ENCODE measurements around the gene EEF2K. TPM values are rescaled to one million over a fixed set of nuclear protein-coding genes. Genes with fewer than 3 reads are reported as not detected.

EEF2K gene
- total RNA-seq, 1 experiment from 2014 or later = 17.5 TPM

- H3K4me1 ChIP-seq = no peaks in the 10 kb centered on the region
- H3K27me3 ChIP-seq (replicated peaks; ENCODE audit: control insufficient read depth, insufficient read depth, low read length) = no peaks in the 10 kb centered on the region
- BruUV-seq (replicated peaks) = no TSS peak
- H3K36me3 ChIP-seq (ENCODE audit: control insufficient read depth, insufficient read depth, low read length) = no peaks in the 10 kb centered on the region
- Mint-ChIP-seq H3K36me3 (ENCODE audit: insufficient read depth, unreplicated experiment) (no peaks in the 10 kb centered on the region), H3K9me3 (ENCODE audit: unreplicated experiment) (no peaks in the 10 kb centered on the region), H3K27ac (ENCODE audit: unreplicated experiment) (no peak overlapping the region), H3K4me3 (ENCODE audit: unreplicated experiment) (no peak overlapping the region), H3K27me3 (ENCODE audit: insufficient read depth, unreplicated experiment) (no peaks in the 10 kb centered on the region), H3K4me1 (ENCODE audit: low read depth, unreplicated experiment) (no peaks in the 10 kb centered on the region)
- intact Hi-C loops (cut with micrococcal nuclease; ENCODE audit: unreplicated experiment) = no loop called here
- no peak for TF ChIP-seq CTCF (IDR thresholded peaks at IDR 0.05; ENCODE audit: insufficient read depth in 1 of 2, low read depth in 1 of 2, low read length in 1 of 2, severe bottlenecking in 1 of 2, unreplicated experiment in 1 of 2)
- H3K9me3 ChIP-seq = no peaks in the 10 kb centered on the region
- H3K4me3 ChIP-seq (ENCODE audit: low read depth, low read length) = no peak overlapping the region
- ChIA-PET CTCF (interaction anchor here (0.8 to 1.0 kb wide), 2 partner anchors 29 to 107 kb away, joined by 3 to 5 read pairs; no protein-coding TSS in a partner anchor), POLR2A (no interaction called here)
- no peak for DNase-seq
Measured at GRCh38 chr16:22184615-22184968, 21.5 kb upstream of the EEF2K start.

- no peaks in the 10 kb centered on the region for H3K4me1 Mint-ChIP-seq (ENCODE audit: low read depth, unreplicated experiment)
- POLR2A ChIA-PET = no interaction called here
Measured at GRCh38 chr16:22186517-22186916, 19.6 kb upstream of the EEF2K start.

GRCh38 chr16:22188267-22188594 lies 17.8 kb upstream of the EEF2K start:
- H3K4me1 Mint-ChIP-seq (ENCODE audit: low read depth, unreplicated experiment) = no peaks in the 10 kb centered on the region
- ChIA-PET CTCF (interaction anchor here (0.5 to 2.0 kb wide), 18 partner anchors 10 to 477 kb away, joined by 3 to 35 read pairs (median 4); partner anchors contain the start of gene MOSMO), POLR2A (no interaction called here)
- no peak for TF ChIP-seq CTCF (IDR thresholded peaks at IDR 0.05; ENCODE audit: insufficient read depth in 1 of 2, low read depth in 1 of 2, low read length in 1 of 2, severe bottlenecking in 1 of 2, unreplicated experiment in 1 of 2)
- H3K27ac Mint-ChIP-seq (ENCODE audit: unreplicated experiment) = no peak overlapping the region
- H3K9me3 Mint-ChIP-seq (ENCODE audit: unreplicated experiment) = no peaks in the 10 kb centered on the region
- H3K36me3 Mint-ChIP-seq (ENCODE audit: insufficient read depth, unreplicated experiment) = peaks cover 6% of the 10 kb centered on the region
- no peaks in the 10 kb centered on the region for H3K27me3 Mint-ChIP-seq (ENCODE audit: insufficient read depth, unreplicated experiment)
- Histone ChIP-seq H3K9me3 (no peaks in the 10 kb centered on the region), H3K4me3 (ENCODE audit: low read depth, low read length) (no peak overlapping the region), H3K27me3 (replicated peaks; ENCODE audit: control insufficient read depth, insufficient read depth, low read length) (no peaks in the 10 kb centered on the region), H3K36me3 (ENCODE audit: control insufficient read depth, insufficient read depth, low read length) (no peaks in the 10 kb centered on the region), H3K4me1 (peaks cover 3% of the 10 kb centered on the region; the same call in 1 of the 2 replicates)
- H3K4me3 Mint-ChIP-seq (ENCODE audit: unreplicated experiment) = no peak overlapping the region
- BruUV-seq (replicated peaks) = no TSS peak
- intact Hi-C loops (cut with micrococcal nuclease; ENCODE audit: unreplicated experiment) = loop anchor here (1.0 to 5.0 kb wide), 5 partner anchors 46 to 187 kb away; partner anchors contain the start of gene PDZD9
- DNase-seq = no peak

More at GRCh38 chr16:22186517-22186916, 19.6 kb upstream of the EEF2K start:
- H3K36me3 Mint-ChIP-seq (ENCODE audit: insufficient read depth, unreplicated experiment) = peaks cover 6% of the 10 kb centered on the region
- Histone ChIP-seq H3K27me3 (replicated peaks; ENCODE audit: control insufficient read depth, insufficient read depth, low read length) (no peaks in the 10 kb centered on the region), H3K36me3 (ENCODE audit: control insufficient read depth, insufficient read depth, low read length) (no peaks in the 10 kb centered on the region), H3K4me3 (ENCODE audit: low read depth, low read length) (no peak overlapping the region), H3K9me3 (no peaks in the 10 kb centered on the region), H3K4me1 (no peaks in the 10 kb centered on the region)
- no peak for TF ChIP-seq CTCF (IDR thresholded peaks at IDR 0.05; ENCODE audit: insufficient read depth in 1 of 2, low read depth in 1 of 2, low read length in 1 of 2, severe bottlenecking in 1 of 2, unreplicated experiment in 1 of 2)
- no peak for DNase-seq
- no peaks in the 10 kb centered on the region for H3K27me3 Mint-ChIP-seq (ENCODE audit: insufficient read depth, unreplicated experiment)
- no peak overlapping the region for H3K27ac Mint-ChIP-seq (ENCODE audit: unreplicated experiment)
- no TSS peak for BruUV-seq (replicated peaks)
- no peak overlapping the region for H3K4me3 Mint-ChIP-seq (ENCODE audit: unreplicated experiment)
- CTCF ChIA-PET = interaction anchor here (0.6 kb wide), 1 partner anchor 87 kb away, joined by 4 read pairs; no protein-coding TSS in a partner anchor
- intact Hi-C loops (cut with micrococcal nuclease; ENCODE audit: unreplicated experiment) = loop anchor here (5.0 kb wide), 2 partner anchors 44 to 64 kb away; no protein-coding TSS in a partner anchor
- H3K9me3 Mint-ChIP-seq (ENCODE audit: unreplicated experiment) = no peaks in the 10 kb centered on the region

Data from Caco-2 (cell line).